Measurements from ENCODE around the gene KIAA0408. TPM values are rescaled to one million over a fixed set of nuclear protein-coding genes. Genes with fewer than 3 reads are reported as not detected.
A peak's percentile ranks its signal among the peaks of the same experiment; 100 is the strongest.

Gene KIAA0408
- total and polyA plus RNA-seq, 3 experiments from 2014 or later: 0.76 to 11.0 (median 9.0) TPM

GRCh38 chr6:127451388-127451787 is 7.8 kb downstream of the KIAA0408 start:
- POLR2A ChIA-PET: no interaction called here
- Mint-ChIP-seq H3K4me3 (no peak overlapping the region), H3K27me3 (no peaks in the 10 kb centered on the region), H3K4me1 (peaks cover 0 to under 1% (median 0%) of the 10 kb centered on the region in 3 donors), H3K36me3 (peaks cover 0 to 7% (median 1%) of the 10 kb centered on the region in 3 donors), H3K9me3 (no peaks in the 10 kb centered on the region), H3K27ac (no peak overlapping the region)
- Histone ChIP-seq H3K4me1 (ENCODE audit: insufficient read depth, low read length) (no peaks in the 10 kb centered on the region), H3K36me3 (ENCODE audit: insufficient read depth, low read length) (no peaks in the 10 kb centered on the region), H3K9me3 (ENCODE audit: low read length) (no peaks in the 10 kb centered on the region), H3K4me3 (ENCODE audit: low read length) (no peak overlapping the region), H3K27ac (ENCODE audit: low read depth, low read length) (no peak overlapping the region), H3K27me3 (ENCODE audit: insufficient read depth, low read length, poor library complexity, severe bottlenecking) (peaks cover 3% of the 10 kb centered on the region)
- no peak for DNase-seq
- CTCF ChIA-PET: no interaction called here

- DNase-seq: no peak
- ChIA-PET CTCF (interaction anchor here (0.9 kb wide), 1 partner anchor 91 kb away, joined by 3 read pairs; no protein-coding TSS in a partner anchor), POLR2A (no interaction called here)
- H3K27ac ChIP-seq (ENCODE audit: low read depth, low read length): no peak overlapping the region
- Mint-ChIP-seq H3K4me1 (peaks cover 0 to 4% (median 0%) of the 10 kb centered on the region in 3 donors), H3K4me3 (no peak overlapping the region), H3K36me3 (peaks cover 0 to 12% (median 1%) of the 10 kb centered on the region in 3 donors), H3K27me3 (no peaks in the 10 kb centered on the region), H3K27ac (no peak overlapping the region), H3K9me3 (no peaks in the 10 kb centered on the region)
- H3K4me3 ChIP-seq (ENCODE audit: low read length): no peak overlapping the region
- no peaks in the 10 kb centered on the region for H3K4me1 ChIP-seq (ENCODE audit: insufficient read depth, low read length)
- H3K36me3 ChIP-seq (ENCODE audit: insufficient read depth, low read length): no peaks in the 10 kb centered on the region
- no peaks in the 10 kb centered on the region for H3K27me3 ChIP-seq (ENCODE audit: insufficient read depth, low read length, poor library complexity, severe bottlenecking)
- H3K9me3 ChIP-seq (ENCODE audit: low read length): no peaks in the 10 kb centered on the region
Observed at GRCh38 chr6:127447780-127448179, 11.4 kb downstream of the KIAA0408 start.

- CTCF ChIA-PET: no interaction called here
- no peak overlapping the region for H3K4me3 ChIP-seq (ENCODE audit: low read length)
- H3K27ac Mint-ChIP-seq: no peak overlapping the region
Observed at GRCh38 chr6:127446356-127446755, 12.8 kb downstream of the KIAA0408 start.

GRCh38 chr6:127441881-127442280 is 17.3 kb downstream of the KIAA0408 start:
- Mint-ChIP-seq H3K4me3 (no peak overlapping the region), H3K27ac (no peak overlapping the region), H3K27me3 (peaks cover 5 to 10% of the 10 kb centered on the region in 2 donors), H3K36me3 (peaks cover 0 to 5% (median 0%) of the 10 kb centered on the region in 3 donors), H3K4me1 (peaks cover 0 to 4% (median 0%) of the 10 kb centered on the region in 3 donors), H3K9me3 (no peaks in the 10 kb centered on the region)
- Histone ChIP-seq H3K4me1 (ENCODE audit: insufficient read depth, low read length) (no peaks in the 10 kb centered on the region), H3K27me3 (ENCODE audit: insufficient read depth, low read length, poor library complexity, severe bottlenecking) (no peaks in the 10 kb centered on the region), H3K27ac (ENCODE audit: low read depth, low read length) (no peak overlapping the region), H3K4me3 (ENCODE audit: low read length) (no peak overlapping the region), H3K9me3 (ENCODE audit: low read length) (no peaks in the 10 kb centered on the region), H3K36me3 (ENCODE audit: insufficient read depth, low read length) (no peaks in the 10 kb centered on the region)
- DNase-seq: no peak
- ChIA-PET POLR2A (no interaction called here), CTCF (no interaction called here)

More at GRCh38 chr6:127446356-127446755, 12.8 kb downstream of the KIAA0408 start:
- no peaks in the 10 kb centered on the region for H3K4me1 ChIP-seq (ENCODE audit: insufficient read depth, low read length)
- no peak overlapping the region for H3K27ac ChIP-seq (ENCODE audit: low read depth, low read length)
- no peaks in the 10 kb centered on the region for H3K36me3 ChIP-seq (ENCODE audit: insufficient read depth, low read length)
- no peak for DNase-seq
- Mint-ChIP-seq H3K36me3 (peaks cover 0 to 12% (median 1%) of the 10 kb centered on the region in 3 donors), H3K4me3 (no peak overlapping the region), H3K9me3 (no peaks in the 10 kb centered on the region), H3K4me1 (peaks cover 0 to 4% (median 0%) of the 10 kb centered on the region in 3 donors), H3K27me3 (no peaks in the 10 kb centered on the region)
- no peaks in the 10 kb centered on the region for H3K9me3 ChIP-seq (ENCODE audit: low read length)
- POLR2A ChIA-PET: no interaction called here
- no peaks in the 10 kb centered on the region for H3K27me3 ChIP-seq (ENCODE audit: insufficient read depth, low read length, poor library complexity, severe bottlenecking)

GRCh38 chr6:127439718-127440117 is 19.5 kb downstream of the KIAA0408 start:
- Mint-ChIP-seq H3K36me3 (peaks cover 0 to 4% (median 0%) of the 10 kb centered on the region in 3 donors), H3K4me1 (no peaks in the 10 kb centered on the region), H3K27me3 (peaks cover 5 to 21% of the 10 kb centered on the region in 2 donors), H3K9me3 (no peaks in the 10 kb centered on the region), H3K27ac (no peak overlapping the region), H3K4me3 (no peak overlapping the region)
- Histone ChIP-seq H3K9me3 (ENCODE audit: low read length) (no peaks in the 10 kb centered on the region), H3K36me3 (ENCODE audit: insufficient read depth, low read length) (no peaks in the 10 kb centered on the region), H3K4me1 (ENCODE audit: insufficient read depth, low read length) (no peaks in the 10 kb centered on the region), H3K4me3 (ENCODE audit: low read length) (no peak overlapping the region), H3K27me3 (ENCODE audit: insufficient read depth, low read length, poor library complexity, severe bottlenecking) (no peaks in the 10 kb centered on the region), H3K27ac (ENCODE audit: low read depth, low read length) (no peak overlapping the region)
- DNase-seq: no peak
- POLR2A ChIA-PET: no interaction called here
- CTCF ChIA-PET: no interaction called here

GRCh38 chr6:127436578-127437110 is 22.5 kb downstream of the KIAA0408 start:
- Histone ChIP-seq H3K4me3 (ENCODE audit: low read length) (no peak overlapping the region), H3K27me3 (ENCODE audit: insufficient read depth, low read length, poor library complexity, severe bottlenecking) (no peaks in the 10 kb centered on the region), H3K4me1 (ENCODE audit: insufficient read depth, low read length) (no peaks in the 10 kb centered on the region), H3K27ac (ENCODE audit: low read depth, low read length) (no peak overlapping the region), H3K9me3 (ENCODE audit: low read length) (no peaks in the 10 kb centered on the region), H3K36me3 (ENCODE audit: insufficient read depth, low read length) (no peaks in the 10 kb centered on the region)
- Mint-ChIP-seq H3K36me3 (no peaks in the 10 kb centered on the region), H3K4me3 (no peak overlapping the region), H3K27ac (no peak overlapping the region), H3K4me1 (no peaks in the 10 kb centered on the region), H3K9me3 (peaks cover 0 to under 1% (median 0%) of the 10 kb centered on the region in 5 donors), H3K27me3 (peaks cover 6 to 21% of the 10 kb centered on the region in 2 donors)
- CTCF ChIA-PET: no interaction called here
- POLR2A ChIA-PET: no interaction called here
- no peak for DNase-seq

GRCh38 chr6:127435626-127436220 is 23.5 kb downstream of the KIAA0408 start:
- Mint-ChIP-seq H3K27me3 (peaks cover 8 to 21% of the 10 kb centered on the region in 2 donors), H3K4me3 (no peak overlapping the region), H3K36me3 (no peaks in the 10 kb centered on the region), H3K27ac (peak overlapping the region in 1 of 8 donors; percentile 52), H3K9me3 (peaks cover 0 to 3% (median 0%) of the 10 kb centered on the region in 5 donors), H3K4me1 (no peaks in the 10 kb centered on the region)
- Histone ChIP-seq H3K4me1 (ENCODE audit: insufficient read depth, low read length) (no peaks in the 10 kb centered on the region), H3K36me3 (ENCODE audit: insufficient read depth, low read length) (no peaks in the 10 kb centered on the region), H3K27me3 (ENCODE audit: insufficient read depth, low read length, poor library complexity, severe bottlenecking) (no peaks in the 10 kb centered on the region), H3K9me3 (ENCODE audit: low read length) (no peaks in the 10 kb centered on the region), H3K4me3 (ENCODE audit: low read length) (no peak overlapping the region), H3K27ac (ENCODE audit: low read depth, low read length) (no peak overlapping the region)
- ChIA-PET CTCF (no interaction called here), POLR2A (no interaction called here)
- DNase-seq: no peak

DNA sequence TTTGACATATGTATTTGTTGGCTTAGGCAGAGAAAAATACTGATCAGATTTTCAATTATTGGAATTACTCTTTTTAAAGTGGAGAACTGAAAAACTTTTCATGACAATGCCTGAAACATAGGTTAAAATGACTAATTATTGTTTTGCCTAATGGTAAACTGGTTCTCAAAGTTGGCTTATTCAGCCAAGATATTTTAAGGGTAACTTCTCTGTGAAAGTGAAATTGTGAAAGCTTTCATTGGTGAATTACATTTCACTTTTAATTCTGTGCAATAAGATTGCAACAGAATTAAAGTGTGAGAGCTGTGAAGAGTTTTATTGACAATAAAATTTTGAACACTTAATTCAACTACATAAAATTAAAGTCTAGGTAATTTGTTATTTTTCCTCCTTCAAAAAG is 24.5 kb downstream of the KIAA0408 start:
- Histone ChIP-seq H3K27ac (ENCODE audit: low read depth, low read length) (no peak overlapping the region), H3K27me3 (ENCODE audit: insufficient read depth, low read length, poor library complexity, severe bottlenecking) (no peaks in the 10 kb centered on the region), H3K4me1 (ENCODE audit: insufficient read depth, low read length) (no peaks in the 10 kb centered on the region), H3K9me3 (ENCODE audit: low read length) (no peaks in the 10 kb centered on the region), H3K4me3 (ENCODE audit: low read length) (no peak overlapping the region), H3K36me3 (ENCODE audit: insufficient read depth, low read length) (no peaks in the 10 kb centered on the region)
- Mint-ChIP-seq H3K36me3 (no peaks in the 10 kb centered on the region), H3K27ac (no peak overlapping the region), H3K9me3 (peaks cover 0 to 3% (median 0%) of the 10 kb centered on the region in 5 donors), H3K4me1 (no peaks in the 10 kb centered on the region), H3K27me3 (peaks cover 8 to 21% of the 10 kb centered on the region in 2 donors), H3K4me3 (no peak overlapping the region)
- ChIA-PET CTCF (no interaction called here), POLR2A (no interaction called here)
- DNase-seq: no peak
